Measurements from ENCODE around the gene DOCK8. TPM values are rescaled to one million over a fixed set of nuclear protein-coding genes. Genes with fewer than 3 reads are reported as not detected.

The DOCK8 gene
- total RNA-seq, 1 donor from 2014 or later: 8.9 TPM

GRCh38 chr9:466747-467146, 252.1 kb downstream of the DOCK8 start:
- Histone ChIP-seq H3K36me3 (no peaks in the 10 kb centered on the region), H3K9me3 (no peaks in the 10 kb centered on the region), H3K4me1 (peaks cover 3 to 8% of the 10 kb centered on the region in 2 donors), H3K27me3 (no peaks in the 10 kb centered on the region), H3K27ac (no peak overlapping the region), H3K4me3 (no peak overlapping the region)
- no peak for TF ChIP-seq CTCF (IDR thresholded peaks at IDR 0.05)
- intact Hi-C loops (cut with DNase I): no loop called here
- no peak for DNase-seq (ENCODE audit: low spot score in 2 of 2)

GRCh38 chr9:468766-469426, 254.2 kb downstream of the DOCK8 start:
- H3K4me3 ChIP-seq: peak overlapping the region in 1 of 2 donors; percentile 77
- no peak for TF ChIP-seq CTCF (IDR thresholded peaks at IDR 0.05)

GRCh38 chr9:469672-470551, 255.2 kb downstream of the DOCK8 start:
- intact Hi-C loops (cut with DNase I): loop anchor here (2.0 to 5.0 kb wide), 2 partner anchors 35 to 77 kb away; partner anchors contain the start of gene KANK1
- Histone ChIP-seq H3K4me3 (peak overlapping the region; percentile 77 to 80), H3K27me3 (no peaks in the 10 kb centered on the region), H3K4me1 (peaks cover 3 to 8% of the 10 kb centered on the region in 2 donors), H3K36me3 (no peaks in the 10 kb centered on the region), H3K9me3 (no peaks in the 10 kb centered on the region), H3K27ac (peak overlapping the region in 1 of 2 donors; percentile 43)
- TF ChIP-seq CTCF (IDR thresholded peaks at IDR 0.05): no peak
- DNase-seq (ENCODE audit: low spot score in 2 of 2): peak; percentile 15 to 87

More at GRCh38 chr9:468766-469426, 254.2 kb downstream of the DOCK8 start:
- Histone ChIP-seq H3K4me1 (peaks cover 3 to 8% of the 10 kb centered on the region in 2 donors), H3K27ac (peak overlapping the region in 1 of 2 donors; percentile 3), H3K9me3 (no peaks in the 10 kb centered on the region), H3K36me3 (no peaks in the 10 kb centered on the region), H3K27me3 (no peaks in the 10 kb centered on the region)
- intact Hi-C loops (cut with DNase I): no loop called here
- DNase-seq (ENCODE audit: low spot score in 2 of 2): no peak

GRCh38 chr9:470552-471194, 256.0 kb downstream of the DOCK8 start:
- intact Hi-C loops (cut with DNase I): loop anchor here (2.0 to 5.0 kb wide), 2 partner anchors 34 to 77 kb away; partner anchors contain the start of gene KANK1
- Histone ChIP-seq H3K27ac (peak overlapping the region in 1 of 2 donors; percentile 38), H3K36me3 (no peaks in the 10 kb centered on the region), H3K27me3 (no peaks in the 10 kb centered on the region), H3K9me3 (no peaks in the 10 kb centered on the region), H3K4me3 (peak overlapping the region; percentile 77 to 80), H3K4me1 (peaks cover 3 to 8% of the 10 kb centered on the region in 2 donors)
- no peak for DNase-seq (ENCODE audit: low spot score in 2 of 2)
- TF ChIP-seq CTCF (IDR thresholded peaks at IDR 0.05): no peak

- no peak for DNase-seq (ENCODE audit: low spot score in 2 of 2)
- intact Hi-C loops (cut with DNase I): loop anchor here (2.0 to 5.0 kb wide), 2 partner anchors 33 to 76 kb away; partner anchors contain the start of gene KANK1
- no peaks in the 10 kb centered on the region for H3K27me3 ChIP-seq
- H3K4me1 ChIP-seq: peaks cover 3 to 8% of the 10 kb centered on the region in 2 donors
- H3K36me3 ChIP-seq: no peaks in the 10 kb centered on the region
- TF ChIP-seq CTCF (IDR thresholded peaks at IDR 0.05): no peak
- H3K27ac ChIP-seq: no peak overlapping the region
- no peaks in the 10 kb centered on the region for H3K9me3 ChIP-seq
- no peak overlapping the region for H3K4me3 ChIP-seq
Measured at GRCh38 chr9:471320-471719, 256.7 kb downstream of the DOCK8 start.

Measured in ascending aorta (tissue), 2 donors.